ENCODE results near the gene LDLRAD3.

LDLRAD3 gene

GRCh38 chr11:36155770-36156160, 211.9 kb downstream of the LDLRAD3 start:
- no peak for DNase-seq (ENCODE audit: low read depth)
- H3K4me3 ChIP-seq (replicated peaks; ENCODE audit: low read depth, low read length): no peak overlapping the region
- no peak for TF ChIP-seq CTCF (IDR thresholded peaks at IDR 0.05; ENCODE audit: low read length, missing control alignments)

- no peak overlapping the region for H3K4me3 ChIP-seq (replicated peaks; ENCODE audit: low read depth, low read length)
- no peak for TF ChIP-seq CTCF (IDR thresholded peaks at IDR 0.05; ENCODE audit: low read length, missing control alignments)
- DNase-seq (ENCODE audit: low read depth): peak; percentile 57
Measured at GRCh38 chr11:36156161-36156816, 212.4 kb downstream of the LDLRAD3 start.

- no peak overlapping the region for H3K4me3 ChIP-seq (replicated peaks; ENCODE audit: low read depth, low read length)
- TF ChIP-seq CTCF (IDR thresholded peaks at IDR 0.05; ENCODE audit: low read length, missing control alignments): peak; percentile 9
- peak; percentile 55 for DNase-seq (ENCODE audit: low read depth)
Measured at GRCh38 chr11:36156817-36157519, 213.1 kb downstream of the LDLRAD3 start.

GRCh38 chr11:36160091-36160490, 216.2 kb downstream of the LDLRAD3 start:
- DNase-seq (ENCODE audit: low read depth): peak; percentile 18
- no peak for TF ChIP-seq CTCF (IDR thresholded peaks at IDR 0.05; ENCODE audit: low read length, missing control alignments)

GRCh38 chr11:36161572-36161971, 217.7 kb downstream of the LDLRAD3 start:
- no peak for TF ChIP-seq CTCF (IDR thresholded peaks at IDR 0.05; ENCODE audit: low read length, missing control alignments)
- no peak for DNase-seq (ENCODE audit: low read depth)
- H3K4me3 ChIP-seq (replicated peaks; ENCODE audit: low read depth, low read length): no peak overlapping the region

More at GRCh38 chr11:36160091-36160490, 216.2 kb downstream of the LDLRAD3 start:
- no peak overlapping the region for H3K4me3 ChIP-seq (replicated peaks; ENCODE audit: low read depth, low read length)

- TF ChIP-seq CTCF (IDR thresholded peaks at IDR 0.05; ENCODE audit: low read length, missing control alignments): no peak
- H3K4me3 ChIP-seq (replicated peaks; ENCODE audit: low read depth, low read length): no peak overlapping the region
- no peak for DNase-seq (ENCODE audit: low read depth)
Measured at GRCh38 chr11:36162006-36162882, 218.4 kb downstream of the LDLRAD3 start.

Data from fibroblast of pulmonary artery (primary cell).